ENCODE data around the gene PKN2.
A peak's percentile ranks its signal among the peaks of the same experiment; 100 is the strongest.

PKN2 gene

DNA sequence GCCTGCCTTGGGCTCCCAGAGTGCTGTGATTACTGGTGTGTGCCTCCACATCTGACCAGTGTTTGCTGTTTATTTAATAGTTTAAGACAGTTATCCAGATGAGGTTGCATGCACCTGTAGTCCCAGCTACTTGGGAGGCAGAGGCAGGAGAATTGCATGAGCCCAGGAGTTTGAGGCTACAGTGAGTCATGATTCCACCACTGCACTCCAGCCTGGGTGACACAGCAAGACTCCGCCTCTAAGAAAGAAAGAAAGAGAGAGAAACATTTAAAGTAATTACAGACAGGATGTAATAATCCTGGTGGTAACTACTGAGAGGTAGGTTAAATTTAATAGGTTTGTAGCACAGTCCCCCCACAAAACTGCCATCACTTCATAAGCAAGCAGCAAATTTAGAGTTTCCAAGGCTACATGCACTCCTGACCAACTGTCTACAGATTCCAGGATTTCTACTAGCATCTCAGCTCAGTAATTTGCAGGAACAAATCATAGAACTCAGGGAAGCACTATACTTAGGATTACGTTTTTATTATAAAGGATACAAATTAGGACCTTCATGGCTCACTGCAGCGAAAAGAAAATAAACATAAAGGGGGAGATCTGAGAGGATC lies 89.6 kb downstream of the PKN2 start:
- TF ChIP-seq, protein P1, sequence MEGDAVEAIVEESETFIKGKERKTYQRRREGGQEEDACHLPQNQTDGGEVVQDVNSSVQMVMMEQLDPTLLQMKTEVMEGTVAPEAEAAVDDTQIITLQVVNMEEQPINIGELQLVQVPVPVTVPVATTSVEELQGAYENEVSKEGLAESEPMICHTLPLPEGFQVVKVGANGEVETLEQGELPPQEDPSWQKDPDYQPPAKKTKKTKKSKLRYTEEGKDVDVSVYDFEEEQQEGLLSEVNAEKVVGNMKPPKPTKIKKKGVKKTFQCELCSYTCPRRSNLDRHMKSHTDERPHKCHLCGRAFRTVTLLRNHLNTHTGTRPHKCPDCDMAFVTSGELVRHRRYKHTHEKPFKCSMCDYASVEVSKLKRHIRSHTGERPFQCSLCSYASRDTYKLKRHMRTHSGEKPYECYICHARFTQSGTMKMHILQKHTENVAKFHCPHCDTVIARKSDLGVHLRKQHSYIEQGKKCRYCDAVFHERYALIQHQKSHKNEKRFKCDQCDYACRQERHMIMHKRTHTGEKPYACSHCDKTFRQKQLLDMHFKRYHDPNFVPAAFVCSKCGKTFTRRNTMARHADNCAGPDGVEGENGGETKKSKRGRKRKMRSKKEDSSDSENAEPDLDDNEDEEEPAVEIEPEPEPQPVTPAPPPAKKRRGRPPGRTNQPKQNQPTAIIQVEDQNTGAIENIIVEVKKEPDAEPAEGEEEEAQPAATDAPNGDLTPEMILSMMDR (IDR thresholded peaks at IDR 0.05; ENCODE audit: low read depth, low read length, missing control alignments): no peak
- no peak overlapping the region for H3K4me3 ChIP-seq (ENCODE audit: low read depth, low read length)
- peaks cover 5% of the 10 kb centered on the region for H3K36me3 ChIP-seq (replicated peaks)
- no peak overlapping the region for H3K27ac ChIP-seq
- H3K27me3 ChIP-seq (replicated peaks): no peaks in the 10 kb centered on the region
- DNase-seq: peak; percentile 65
- in situ Hi-C loops (cut with HindIII; ENCODE audit: low pct_ligation_motif_present, low sequenced_read_pairs): no loop called here

DNA sequence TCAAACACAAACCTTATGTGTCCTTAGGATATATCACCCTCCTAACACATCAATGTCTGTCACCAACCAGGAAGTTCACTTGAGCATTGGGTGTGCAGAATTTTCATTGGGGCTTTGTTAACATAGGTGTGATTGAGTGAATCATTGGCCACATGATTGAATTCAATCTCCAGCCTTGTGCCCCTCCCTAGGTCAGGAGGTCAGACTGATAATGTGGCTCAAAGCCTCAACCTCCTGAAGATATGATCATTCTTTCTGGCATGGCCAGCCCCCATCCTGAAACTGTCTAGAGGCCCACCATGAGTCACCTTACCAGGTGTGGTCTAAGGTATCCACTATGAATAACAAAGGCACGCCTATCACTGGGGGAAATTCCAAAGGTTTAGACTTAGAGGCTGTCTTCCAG lies 90.1 kb downstream of the PKN2 start:
- Histone ChIP-seq H3K27ac (no peak overlapping the region), H3K27me3 (replicated peaks) (no peaks in the 10 kb centered on the region), H3K36me3 (replicated peaks) (peaks cover 5% of the 10 kb centered on the region), H3K4me3 (ENCODE audit: low read depth, low read length) (no peak overlapping the region)
- in situ Hi-C loops (cut with HindIII; ENCODE audit: low pct_ligation_motif_present, low sequenced_read_pairs): no loop called here
- no peak for DNase-seq
- TF ChIP-seq, protein P1 (IDR thresholded peaks at IDR 0.05; ENCODE audit: low read depth, low read length, missing control alignments): no peak

DNA sequence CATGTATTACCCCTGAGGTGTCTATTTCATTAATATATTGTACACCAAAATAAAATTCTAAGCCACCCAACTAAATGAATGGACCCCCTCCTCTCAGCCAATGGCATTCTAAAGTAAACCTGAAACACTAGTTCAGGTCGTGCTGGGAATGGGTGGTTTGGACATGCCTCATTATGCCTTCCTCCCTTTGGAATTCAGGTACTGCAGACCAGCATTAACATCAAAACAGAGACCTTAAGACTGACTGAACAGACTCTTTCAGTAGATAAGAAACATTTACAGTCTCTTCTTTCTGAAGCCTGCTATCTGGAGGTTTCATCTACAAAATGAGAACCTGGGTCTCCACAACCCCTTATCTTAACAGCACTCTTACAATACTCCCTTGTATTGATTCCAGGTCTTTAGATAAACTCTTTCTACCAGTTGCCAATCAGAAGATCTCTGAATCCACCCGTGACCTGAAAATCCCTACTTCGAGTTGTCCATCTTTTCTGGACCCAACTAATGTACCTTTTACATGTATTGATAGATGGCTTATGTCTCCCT lies 93.6 kb downstream of the PKN2 start:
- Histone ChIP-seq H3K27ac (no peak overlapping the region), H3K36me3 (replicated peaks) (peaks cover 3% of the 10 kb centered on the region), H3K4me3 (ENCODE audit: low read depth, low read length) (no peak overlapping the region), H3K27me3 (replicated peaks) (no peaks in the 10 kb centered on the region)
- TF ChIP-seq, protein P1 (IDR thresholded peaks at IDR 0.05; ENCODE audit: low read depth, low read length, missing control alignments): no peak
- DNase-seq: no peak
- in situ Hi-C loops (cut with HindIII; ENCODE audit: low pct_ligation_motif_present, low sequenced_read_pairs): no loop called here

DNA sequence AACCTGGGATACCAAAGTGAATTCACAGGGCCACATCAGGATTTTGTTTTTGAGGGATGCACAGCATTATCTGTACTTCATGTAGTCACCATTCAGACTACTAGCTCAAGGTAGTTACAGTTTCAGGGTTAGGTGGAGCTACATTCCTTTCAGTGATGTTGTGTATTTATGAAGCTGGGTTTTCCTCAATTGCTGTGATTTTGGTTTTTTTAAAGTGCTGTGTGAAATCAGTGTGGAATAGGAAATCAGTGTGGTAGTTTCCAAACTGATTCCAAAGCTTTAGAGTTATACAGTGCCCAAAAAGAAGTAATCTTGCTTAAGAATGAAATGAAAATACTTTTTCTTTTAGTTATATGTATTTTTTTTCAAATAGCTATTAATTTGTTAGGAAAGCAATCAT lies 95.8 kb downstream of the PKN2 start:
- TF ChIP-seq, protein P1 (IDR thresholded peaks at IDR 0.05; ENCODE audit: low read depth, low read length, missing control alignments): no peak
- Histone ChIP-seq H3K27ac (no peak overlapping the region), H3K36me3 (replicated peaks) (peaks cover 3% of the 10 kb centered on the region), H3K4me3 (ENCODE audit: low read depth, low read length) (no peak overlapping the region), H3K27me3 (replicated peaks) (no peaks in the 10 kb centered on the region)
- DNase-seq: no peak
- in situ Hi-C loops (cut with HindIII; ENCODE audit: low pct_ligation_motif_present, low sequenced_read_pairs): no loop called here

DNA sequence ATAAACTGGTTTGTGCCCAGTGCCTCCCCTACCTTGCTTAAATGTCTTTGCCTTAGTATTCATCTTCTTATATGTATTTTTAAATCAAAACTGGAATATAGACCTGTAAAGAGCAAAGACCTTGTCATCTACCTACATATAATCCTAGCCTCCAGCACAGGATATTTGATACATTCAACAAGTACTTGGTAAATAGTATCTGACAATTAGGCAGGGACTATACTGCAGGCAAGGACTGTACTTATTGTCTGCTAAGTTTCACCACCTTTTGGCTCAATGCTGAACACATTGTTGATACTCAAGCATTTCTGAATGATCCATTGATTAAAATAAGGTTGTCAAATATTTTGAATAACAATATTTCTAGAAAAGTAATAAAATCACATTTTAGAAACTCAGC lies 96.4 kb downstream of the PKN2 start:
- Histone ChIP-seq H3K27me3 (replicated peaks) (no peaks in the 10 kb centered on the region), H3K4me3 (ENCODE audit: low read depth, low read length) (no peak overlapping the region), H3K27ac (no peak overlapping the region), H3K36me3 (replicated peaks) (peaks cover 7% of the 10 kb centered on the region)
- in situ Hi-C loops (cut with HindIII; ENCODE audit: low pct_ligation_motif_present, low sequenced_read_pairs): no loop called here
- no peak for DNase-seq
- TF ChIP-seq, protein P1 (IDR thresholded peaks at IDR 0.05; ENCODE audit: low read depth, low read length, missing control alignments): no peak

DNA sequence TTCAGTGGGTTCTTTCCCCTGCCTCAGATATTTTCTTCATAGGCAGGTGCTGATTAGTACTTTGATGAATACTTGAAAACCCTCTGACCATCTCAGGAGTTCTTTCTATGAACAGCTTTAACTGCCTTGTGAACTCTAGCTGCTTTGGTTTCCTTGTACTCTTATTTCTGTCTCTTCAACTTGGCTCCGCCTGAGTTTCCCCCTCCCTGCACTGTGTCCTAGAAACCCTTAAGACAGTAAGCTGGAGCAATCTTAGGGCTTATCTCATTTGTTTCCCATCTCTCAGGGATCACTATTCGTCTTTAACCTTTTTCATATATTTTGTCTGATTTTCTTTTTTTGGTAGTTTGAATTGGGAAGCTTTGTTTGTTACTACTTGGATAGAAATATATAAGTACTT lies 99.1 kb downstream of the PKN2 start:
- Histone ChIP-seq H3K27ac (no peak overlapping the region), H3K27me3 (replicated peaks) (no peaks in the 10 kb centered on the region), H3K4me3 (ENCODE audit: low read depth, low read length) (no peak overlapping the region), H3K36me3 (replicated peaks) (peaks cover 4% of the 10 kb centered on the region)
- TF ChIP-seq, protein P1 (IDR thresholded peaks at IDR 0.05; ENCODE audit: low read depth, low read length, missing control alignments): no peak
- no peak for DNase-seq
- in situ Hi-C loops (cut with HindIII; ENCODE audit: low pct_ligation_motif_present, low sequenced_read_pairs): no loop called here

Data from brain microvascular endothelial cell (primary cell).